Measurements from ENCODE around the gene DYSF.
A peak's percentile ranks its signal among the peaks of the same experiment; 100 is the strongest.

DYSF gene

GRCh38 chr2:71664161-71664560, 210.8 kb downstream of the DYSF start:
- DNase-seq = no peak

DNA sequence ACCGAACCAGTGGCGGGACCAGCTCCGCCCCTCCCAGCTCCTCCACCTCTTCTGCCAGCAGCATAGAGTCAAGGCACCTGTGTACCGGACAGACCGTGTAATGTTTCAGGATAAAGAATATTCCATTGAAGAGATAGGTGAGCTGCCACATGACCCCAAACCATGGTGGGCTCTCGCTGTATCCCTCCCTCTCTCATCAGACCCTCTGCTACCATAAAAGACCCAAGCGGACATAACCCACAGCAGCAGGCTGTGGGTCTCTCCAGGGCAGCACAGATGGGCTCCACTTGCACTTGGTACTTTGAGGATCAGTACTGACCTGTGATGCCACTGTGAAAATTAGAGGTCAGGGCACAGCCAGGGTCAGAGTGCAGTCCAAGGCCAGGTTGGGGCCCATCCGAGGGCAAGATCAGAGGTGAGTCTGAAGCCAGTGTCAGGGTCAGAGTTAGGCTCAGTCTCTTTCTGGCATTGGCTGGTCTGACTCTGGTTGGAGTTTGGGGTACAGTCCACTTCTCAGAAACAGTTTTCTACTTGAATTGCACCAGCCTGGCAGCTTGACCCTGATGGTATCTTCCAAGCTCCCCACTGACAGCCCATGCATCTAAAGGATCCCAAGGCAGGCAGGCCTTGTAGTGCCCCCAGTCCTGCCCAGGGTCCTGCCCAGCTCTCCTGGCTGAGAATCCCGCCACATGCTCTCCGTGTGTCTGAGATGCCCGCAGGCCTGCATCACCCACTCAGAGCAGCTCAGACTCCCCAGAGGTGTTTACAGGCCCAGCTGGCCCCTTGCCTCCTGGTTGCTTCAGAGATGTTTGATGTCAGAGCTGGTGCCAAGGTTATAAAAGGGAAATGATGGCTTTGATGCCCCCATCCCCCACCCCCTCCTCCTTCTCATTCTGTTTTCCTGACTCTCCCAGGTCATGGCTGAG, 212.1 kb downstream of the DYSF start:
- DNase-seq = no peak

- no peak for DNase-seq
Observed at GRCh38 chr2:71666094-71666474, 212.7 kb downstream of the DYSF start.

DNA sequence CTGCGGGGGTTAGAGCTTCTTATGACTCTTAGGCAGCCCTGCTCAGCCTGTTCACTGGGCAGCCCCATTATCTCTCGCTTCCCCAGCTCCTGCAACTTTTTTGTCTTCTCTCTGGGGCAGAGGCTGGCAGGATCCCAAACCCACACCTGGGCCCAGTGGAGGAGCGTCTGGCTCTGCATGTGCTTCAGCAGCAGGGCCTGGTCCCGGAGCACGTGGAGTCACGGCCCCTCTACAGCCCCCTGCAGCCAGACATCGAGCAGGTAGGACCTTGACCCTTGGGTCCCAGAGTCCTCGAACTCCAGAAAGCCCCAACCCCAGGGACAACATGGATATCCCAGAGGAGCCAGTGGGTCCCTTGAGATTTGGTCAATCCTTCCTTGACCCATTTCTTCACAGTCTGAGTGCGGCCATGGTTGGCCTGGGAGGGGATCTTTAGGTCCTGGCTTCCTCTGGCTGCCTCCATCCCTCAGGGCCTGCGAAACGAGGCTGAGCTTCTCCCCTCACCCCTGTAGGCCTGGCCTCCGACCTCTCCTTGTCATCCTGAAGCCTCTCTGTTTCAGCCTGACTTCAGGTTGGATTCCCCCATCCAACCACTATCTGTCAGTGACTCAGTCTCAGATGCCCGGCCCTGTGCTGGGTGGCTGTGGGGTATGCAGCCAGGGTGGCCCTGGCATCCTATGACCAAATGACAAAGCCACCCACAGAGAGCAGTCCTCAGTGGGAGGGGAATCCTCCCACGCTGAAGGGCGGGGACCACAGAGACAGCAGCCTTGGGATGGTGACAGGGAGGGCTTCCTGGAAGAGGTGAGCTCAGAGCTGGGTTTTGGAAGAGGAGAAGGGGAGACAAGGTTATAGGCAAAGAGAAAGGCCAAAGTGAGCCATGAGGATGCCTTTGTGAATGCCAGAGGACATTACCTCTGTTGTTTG, 214.2 kb downstream of the DYSF start:
- no peak for DNase-seq

DNA sequence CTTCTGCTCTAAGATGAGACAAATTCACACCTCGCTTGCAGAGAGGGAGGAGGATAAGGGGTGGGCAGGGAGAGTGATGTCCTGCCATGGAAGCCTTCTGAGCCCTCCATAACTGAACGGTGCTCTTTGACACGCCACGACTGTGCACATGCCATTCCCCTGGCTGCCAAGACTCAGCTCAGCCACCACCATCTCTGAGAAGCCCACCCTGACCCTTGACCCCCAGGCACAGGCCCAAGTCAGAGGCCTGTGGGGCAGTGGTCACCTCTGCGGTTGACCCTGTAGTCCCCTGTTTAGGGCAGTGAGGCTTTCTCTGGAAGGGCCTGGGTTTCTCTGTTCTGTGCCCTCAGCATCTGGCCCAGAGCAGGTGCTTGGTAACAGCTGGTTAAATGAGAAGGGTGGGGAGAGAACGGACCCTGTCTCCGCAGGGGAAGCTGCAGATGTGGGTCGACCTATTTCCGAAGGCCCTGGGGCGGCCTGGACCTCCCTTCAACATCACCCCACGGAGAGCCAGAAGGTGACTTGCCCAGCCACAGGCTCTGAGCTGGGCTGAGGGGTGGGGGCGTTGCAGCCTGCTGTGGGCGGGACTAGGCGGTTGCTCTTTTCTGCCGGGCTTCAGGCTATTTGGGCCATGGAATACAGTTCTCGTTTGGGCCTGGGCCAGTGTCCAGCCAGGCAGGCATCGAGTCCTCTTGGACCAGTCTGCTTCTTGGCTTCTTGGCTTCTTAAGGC, 215.1 kb downstream of the DYSF start:
- no peak for DNase-seq

DNA sequence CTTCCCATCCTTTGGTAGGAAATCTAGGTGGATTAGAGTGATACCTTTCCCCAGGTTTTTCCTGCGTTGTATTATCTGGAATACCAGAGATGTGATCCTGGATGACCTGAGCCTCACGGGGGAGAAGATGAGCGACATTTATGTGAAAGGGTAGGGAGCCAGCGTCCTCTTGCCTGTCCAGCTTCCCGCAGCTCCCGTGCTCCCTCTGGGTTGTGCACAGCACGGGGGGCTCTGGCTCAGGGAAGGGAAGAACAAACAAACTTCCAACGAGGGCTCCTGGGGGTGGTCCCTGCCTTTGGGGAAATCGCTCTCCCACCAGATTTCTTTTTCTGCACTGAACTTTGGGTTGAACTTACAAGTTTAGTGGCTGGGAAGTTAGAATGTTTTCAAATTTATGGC, 215.7 kb downstream of the DYSF start:
- no peak for DNase-seq

GRCh38 chr2:71669628-71670429, 216.5 kb downstream of the DYSF start:
- no peak for DNase-seq

DNA sequence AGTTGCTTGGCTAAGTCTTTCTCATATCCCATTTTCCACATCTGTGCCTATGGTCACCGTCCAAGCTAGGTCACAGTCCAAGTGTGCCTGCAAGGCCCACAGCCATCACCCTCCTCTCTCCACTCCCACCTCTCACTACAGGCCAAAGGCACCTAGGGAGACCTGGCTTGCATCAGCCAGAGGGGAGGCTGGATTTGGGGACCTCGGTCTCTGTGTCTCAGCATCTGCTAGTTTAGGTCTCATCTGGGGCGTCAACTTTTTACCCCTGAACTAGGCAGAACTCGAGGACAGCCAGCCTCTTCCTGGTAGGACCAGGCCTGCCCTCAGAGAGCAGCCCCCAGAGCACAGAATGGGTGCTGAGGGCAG, 217.1 kb downstream of the DYSF start:
- no peak for DNase-seq

- DNase-seq = no peak
Observed at GRCh38 chr2:71671203-71671854, 218.0 kb downstream of the DYSF start.

DNA sequence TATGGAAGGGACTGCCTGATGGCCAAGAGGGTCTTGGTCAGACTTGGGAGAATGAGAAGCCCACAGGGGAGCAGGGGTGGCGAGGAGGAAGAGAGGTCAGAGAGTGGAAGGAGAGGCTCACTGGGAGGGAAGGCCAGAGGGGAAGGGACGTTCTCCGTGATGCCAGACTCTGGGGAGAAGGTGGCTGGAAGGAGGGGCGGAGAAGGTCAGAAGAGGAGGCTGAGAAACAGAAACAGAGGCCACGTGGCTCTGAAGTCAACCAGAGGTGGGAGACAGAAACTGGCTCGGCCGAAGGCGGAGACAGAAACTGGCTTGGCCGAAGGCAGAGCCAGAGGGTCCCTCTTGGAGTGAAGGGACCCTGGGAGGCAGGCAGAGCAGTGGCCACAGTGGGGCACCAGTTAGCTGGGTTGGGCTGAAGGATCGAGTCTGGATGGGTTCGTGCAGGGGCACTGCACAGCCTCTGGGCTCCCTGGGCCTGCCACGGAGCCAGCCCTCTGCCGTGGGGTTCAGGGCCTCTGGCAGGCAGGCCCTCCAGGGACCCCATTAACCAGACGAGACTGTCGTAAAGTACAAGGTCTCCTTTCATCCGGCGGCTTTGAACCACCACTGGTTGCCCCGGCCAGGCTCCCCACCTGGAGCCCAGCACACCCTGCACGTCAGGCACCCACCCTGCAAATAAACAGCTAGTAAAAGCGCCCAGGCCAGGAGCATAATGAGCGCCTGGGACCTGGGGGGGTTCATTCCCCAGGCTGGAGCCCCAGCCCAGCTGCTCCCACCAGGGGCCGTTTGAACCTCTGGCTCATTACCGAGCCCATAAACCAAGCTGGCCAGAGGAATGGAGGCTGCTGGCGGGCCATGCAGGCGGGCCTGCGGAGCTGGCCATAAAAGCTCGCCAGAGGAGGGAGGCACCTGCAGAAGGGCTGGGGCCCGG, 218.8 kb downstream of the DYSF start:
- DNase-seq = no peak

DNA sequence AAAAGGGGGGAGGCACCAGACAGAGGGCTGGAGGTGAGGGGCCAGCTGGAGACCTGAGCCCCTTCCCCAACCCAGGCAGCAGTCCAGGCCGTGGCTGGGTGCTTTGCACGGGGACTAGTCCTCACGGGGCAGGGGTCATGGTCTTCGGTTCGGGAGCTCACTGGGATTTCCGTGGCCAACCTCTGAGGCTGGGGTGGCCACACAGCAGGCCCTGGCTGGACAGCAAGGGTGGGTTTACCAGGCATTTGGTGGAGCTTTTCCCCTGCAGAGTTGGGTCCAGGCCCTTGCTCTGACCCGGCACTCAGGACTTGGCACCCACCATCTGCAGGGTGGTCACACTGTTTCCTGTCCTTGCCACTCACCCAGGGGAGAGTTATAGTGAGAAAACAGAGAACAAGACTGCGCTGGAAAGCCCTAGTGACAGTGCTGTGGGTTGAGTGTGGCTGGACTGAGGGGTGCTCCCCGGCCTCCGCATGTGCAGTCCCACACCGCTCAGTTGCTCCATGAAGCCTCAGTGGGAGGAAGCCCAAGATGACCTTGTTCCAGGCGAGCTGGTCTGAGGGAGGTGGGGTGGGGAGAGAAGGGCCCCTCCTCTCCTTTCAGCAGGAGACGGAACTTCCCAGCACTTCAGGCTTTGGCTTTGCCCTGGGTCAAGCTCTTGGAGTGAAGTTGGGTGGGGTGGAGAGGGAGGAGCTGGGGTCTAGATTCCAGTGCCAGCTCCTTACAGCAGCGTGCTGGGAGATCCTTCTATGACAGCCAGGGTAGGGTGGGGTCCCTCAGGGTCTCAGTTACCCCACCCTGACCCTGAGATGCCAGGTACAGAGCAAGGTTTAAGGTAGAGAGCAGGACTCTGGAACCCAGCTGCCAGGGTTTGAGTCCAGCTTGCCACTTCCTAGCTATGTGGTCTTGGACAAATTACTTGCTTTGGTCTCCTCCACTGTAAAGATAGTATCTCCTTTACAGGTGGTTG, 219.8 kb downstream of the DYSF start:
- no peak for DNase-seq

- no peak for DNase-seq
Observed at GRCh38 chr2:71674158-71674851, 220.9 kb downstream of the DYSF start.

DNA sequence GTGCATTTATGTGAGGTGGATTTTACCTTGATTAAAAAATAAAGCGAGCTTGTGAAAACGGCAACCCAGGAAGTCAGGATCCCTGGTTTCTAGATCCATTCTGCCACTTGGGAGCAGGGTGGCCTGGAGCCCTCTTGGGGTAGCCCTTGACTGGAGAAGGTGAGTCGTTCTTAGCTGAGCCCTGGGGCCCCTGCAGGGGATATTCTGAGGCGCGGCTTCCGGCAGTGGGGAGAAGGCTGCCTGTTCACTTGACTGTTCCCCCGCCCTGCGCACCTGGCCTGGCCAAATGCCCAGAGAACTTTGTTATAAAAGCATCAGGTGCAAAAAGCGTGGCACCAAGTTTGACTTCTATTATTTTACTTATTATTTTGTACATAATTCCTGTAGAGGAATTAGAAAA, 221.9 kb downstream of the DYSF start:
- peak; percentile 66 for DNase-seq

DNA sequence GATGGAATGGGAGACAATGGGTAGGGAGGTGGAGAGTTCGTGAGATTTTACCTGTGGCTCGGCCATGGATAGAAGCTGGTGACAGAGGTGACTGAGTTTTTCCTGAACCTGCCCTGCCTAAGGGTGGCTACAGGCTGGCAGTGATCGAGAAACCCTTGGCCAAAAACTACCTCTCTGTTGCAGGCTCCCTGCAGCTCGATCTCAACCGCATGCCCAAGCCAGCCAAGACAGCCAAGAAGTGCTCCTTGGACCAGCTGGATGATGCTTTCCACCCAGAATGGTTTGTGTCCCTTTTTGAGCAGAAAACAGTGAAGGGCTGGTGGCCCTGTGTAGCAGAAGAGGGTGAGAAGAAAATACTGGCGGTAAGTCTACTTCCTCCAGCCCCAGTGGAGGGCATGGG, 225.5 kb downstream of the DYSF start:
- DNase-seq = no peak

DNA sequence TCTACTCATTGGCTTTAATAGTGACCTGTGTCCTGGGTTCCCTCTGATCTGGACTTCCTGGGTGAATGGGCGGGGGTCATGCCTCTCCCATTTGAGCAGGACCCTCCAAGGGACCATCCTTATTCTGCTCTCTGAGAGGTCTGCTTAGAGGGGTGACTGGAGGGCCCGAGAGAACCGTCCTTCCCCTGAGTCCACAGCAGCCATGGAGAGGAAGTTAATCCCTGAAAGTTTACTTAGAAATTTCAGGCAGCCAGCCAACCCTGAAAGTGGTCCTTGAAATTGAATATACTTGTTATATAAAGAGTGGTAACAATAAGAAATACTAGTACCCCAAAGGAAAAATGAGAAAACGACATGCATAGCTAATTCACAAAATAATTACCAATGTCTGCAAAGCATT, 226.1 kb downstream of the DYSF start:
- DNase-seq = no peak

DNA sequence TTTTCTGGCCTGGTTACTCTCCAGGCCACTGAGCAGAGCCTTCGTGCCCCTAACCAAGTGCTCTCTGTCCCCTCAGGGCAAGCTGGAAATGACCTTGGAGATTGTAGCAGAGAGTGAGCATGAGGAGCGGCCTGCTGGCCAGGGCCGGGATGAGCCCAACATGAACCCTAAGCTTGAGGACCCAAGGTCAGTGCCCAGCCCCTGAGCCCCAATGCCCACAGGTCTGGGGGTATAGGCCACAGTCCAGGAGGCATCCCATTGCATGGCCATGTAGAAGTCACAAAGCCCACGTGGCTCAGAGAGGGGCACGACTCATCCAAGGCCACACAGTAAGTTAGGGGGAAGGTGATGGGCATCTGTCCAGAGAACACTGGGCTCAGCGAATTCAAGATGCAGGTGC, 227.6 kb downstream of the DYSF start:
- no peak for DNase-seq

DNA sequence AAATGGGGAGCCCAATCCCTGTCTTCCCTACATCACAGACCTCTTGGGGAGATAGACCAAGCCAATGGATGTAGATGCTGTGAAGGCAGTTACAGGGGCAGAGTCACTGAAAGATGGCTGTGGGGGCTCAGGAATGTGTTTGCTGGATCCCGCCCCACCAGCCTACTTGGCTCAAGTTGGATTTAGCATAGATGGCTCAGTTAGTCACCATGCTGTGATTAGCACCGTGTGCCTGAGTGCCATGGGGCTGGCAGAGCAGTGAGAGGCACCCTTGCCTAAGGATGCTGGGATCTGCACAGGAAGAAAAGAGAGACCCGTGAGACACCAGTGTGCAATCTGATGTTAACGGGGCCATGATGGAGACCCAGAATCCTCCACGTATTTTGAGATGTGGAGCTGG, 228.3 kb downstream of the DYSF start:
- no peak for DNase-seq

GRCh38 chr2:71682341-71682740, 229.0 kb downstream of the DYSF start:
- no peak for DNase-seq

- DNase-seq = no peak
Observed at GRCh38 chr2:71683070-71683469, 229.7 kb downstream of the DYSF start.

Data from DMS153 (cell line).